GM12892 (cell line): ENCODE measurements around the gene PHLDA2.

ENCODE experiments used
- POLR2A ChIP-seq: IDR thresholded peaks from 2 replicates; pipeline ENCODE4 v1.6.1; 2011; ENCODE audit warnings: low read depth, low read length, control low read depth
- POLR2AphosphoS5 ChIP-seq: IDR thresholded peaks from 2 replicates; pipeline ENCODE4 v1.6.1; 2011; ENCODE audit warnings: low read depth, low read length, control low read depth

GRCh38 chr11:2934611-2935239 is 5.5 kb upstream of the PHLDA2 start:
- TF ChIP-seq POLR2A (no peak), POLR2AphosphoS5 (no peak)
